Activated CD4-positive, CD25-positive, alpha-beta regulatory T cell (primary cell): ENCODE measurements around the gene PDK3.

Experiments used
- DNase-seq, 4 experiments: peaks; one replicate each; lab custom pipeline; 2025; lab: John Stamatoyannopoulos, UW

PDK3 gene

GRCh38 chrX:24464836-24465531 lies at the start of gene PDK3:
Gene PDK3, plus strand, starts transcription at chrX:24465286. Its CDS starts 170 bp downstream, at chrX:24465456.
- DNase-seq: peak; percentile 54 to 78 (median 70)

DNA sequence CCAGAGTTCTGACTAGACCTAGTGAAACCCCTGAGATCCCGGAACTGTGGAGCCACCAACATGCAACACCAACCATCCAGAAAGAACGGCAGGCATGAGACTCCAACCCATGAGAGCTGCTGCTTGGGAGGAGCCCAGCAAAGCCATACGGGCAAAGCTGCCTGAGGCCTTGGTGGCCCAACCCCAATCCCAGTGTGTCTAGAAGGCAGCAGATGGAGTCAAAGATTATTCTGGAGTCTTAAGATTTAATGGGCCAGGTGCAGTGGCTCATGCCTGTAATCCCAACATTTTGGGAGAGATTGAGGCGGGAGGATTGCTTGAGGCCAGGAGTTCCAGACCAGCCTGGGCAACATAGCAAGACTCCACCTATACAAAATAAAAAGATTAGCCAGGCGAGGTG lies 49.2 kb upstream of the PDK3 start:
- no peak for DNase-seq

- no peak for DNase-seq
These were observed 41.1 kb upstream of the PDK3 start for GRCh38 chrX:24423960-24424359.

- DNase-seq: no peak
These were observed 40.1 kb upstream of the PDK3 start for GRCh38 chrX:24424948-24425347.

GRCh38 chrX:24425806-24426205 lies 39.3 kb upstream of the PDK3 start:
- DNase-seq: no peak

- no peak for DNase-seq
These were observed 38.7 kb upstream of the PDK3 start for GRCh38 chrX:24426340-24426913.

- no peak for DNase-seq
These were observed 38.0 kb upstream of the PDK3 start for GRCh38 chrX:24426921-24427746.

GRCh38 chrX:24427747-24428019 lies 37.4 kb upstream of the PDK3 start:
- no peak for DNase-seq

GRCh38 chrX:24428516-24428915 lies 36.6 kb upstream of the PDK3 start:
- no peak for DNase-seq

DNA sequence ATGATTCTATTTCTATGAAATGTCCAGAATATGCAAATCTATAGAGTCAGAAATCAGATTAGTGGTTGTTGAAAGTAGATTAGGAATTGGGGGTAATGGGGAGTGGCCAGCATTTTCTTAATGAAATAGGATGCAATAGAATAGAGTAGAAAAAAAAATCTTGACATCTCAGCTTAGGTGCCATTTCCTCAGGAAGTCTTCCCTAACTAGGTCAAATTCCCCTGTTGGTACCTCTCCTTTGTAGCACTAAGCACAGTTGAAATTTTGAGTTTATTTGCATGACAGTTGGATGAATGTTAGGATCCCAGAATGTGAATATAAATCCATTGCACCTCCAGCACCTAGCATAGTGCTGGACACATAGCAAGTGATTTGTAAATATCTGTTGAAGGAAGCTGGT lies 30.0 kb upstream of the PDK3 start:
- DNase-seq: no peak

- no peak for DNase-seq
These were observed 21.2 kb upstream of the PDK3 start for GRCh38 chrX:24443918-24444317.

GRCh38 chrX:24444645-24445044 lies 20.4 kb upstream of the PDK3 start:
- no peak for DNase-seq

DNA sequence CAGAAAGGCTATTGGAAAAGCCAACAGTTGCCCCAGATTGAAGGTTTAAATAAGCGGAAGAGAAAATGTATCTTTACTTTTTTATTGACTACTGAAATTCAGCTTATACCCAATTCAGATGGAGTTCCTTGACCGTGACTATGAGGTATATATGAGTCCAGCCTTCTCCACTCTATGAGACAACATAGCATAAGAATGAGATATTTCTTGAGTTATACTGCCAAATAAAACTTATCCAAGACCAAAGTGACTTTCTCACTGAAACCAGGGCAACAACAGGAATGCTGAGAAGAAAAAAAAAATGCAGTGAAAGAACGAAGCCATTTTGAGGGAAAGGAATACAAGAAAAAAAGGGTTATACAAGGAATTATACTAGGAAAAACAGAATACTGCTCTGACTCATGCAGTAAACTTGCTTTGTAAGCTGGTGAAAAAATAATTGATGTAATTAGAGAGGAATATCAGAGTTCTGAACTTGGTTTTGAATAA lies 16.3 kb upstream of the PDK3 start:
- DNase-seq: no peak

- DNase-seq: no peak
These were observed 2.0 kb upstream of the PDK3 start for GRCh38 chrX:24463077-24463476.

- DNase-seq: no peak
These were observed 619 bp upstream of the PDK3 start for GRCh38 chrX:24464498-24464835.

GRCh38 chrX:24465532-24465865 lies 413 bp downstream of the PDK3 start:
- DNase-seq: peak in 1 of 4 experiments; percentile 2

DNA sequence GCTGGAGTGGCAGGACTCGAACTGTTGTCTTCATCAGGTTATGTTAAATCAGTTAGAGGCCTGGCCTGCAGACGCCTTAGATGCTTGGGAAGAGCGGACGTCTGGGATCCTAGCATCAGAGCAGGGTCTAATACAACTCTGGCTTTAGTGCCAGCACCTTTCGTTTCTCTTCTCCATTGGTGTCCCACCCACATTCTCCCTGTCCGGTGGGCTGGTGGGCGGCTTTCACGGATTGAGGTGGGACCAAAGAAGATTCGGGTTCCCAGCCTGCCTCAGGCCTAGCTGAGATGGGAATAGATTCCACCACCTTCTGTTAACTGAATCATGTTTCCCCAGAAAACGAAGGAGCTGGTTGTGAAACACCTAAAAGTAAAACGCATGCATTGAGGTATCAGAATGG lies 939 bp downstream of the PDK3 start:
- DNase-seq: no peak

GRCh38 chrX:24468245-24468644 lies 3.2 kb downstream of the PDK3 start:
- DNase-seq: no peak

DNA sequence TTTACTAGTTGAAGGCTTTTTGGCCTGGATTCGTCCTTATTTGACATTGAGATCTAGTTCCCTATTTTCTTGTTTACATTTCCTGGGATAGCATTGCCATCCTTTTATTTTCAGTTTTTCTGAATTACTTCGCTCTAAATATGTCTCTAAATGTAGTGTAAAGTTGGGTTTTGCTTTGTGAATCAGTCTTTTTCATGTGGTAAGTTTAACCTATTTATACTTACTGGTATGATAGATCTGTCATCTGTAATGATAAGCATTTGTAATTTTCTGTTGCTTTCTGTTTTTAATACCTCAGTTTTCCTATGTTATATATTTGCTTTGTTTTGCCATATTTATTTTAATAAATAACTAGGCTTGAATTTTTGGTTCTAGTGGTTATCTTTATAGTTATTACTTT lies 6.7 kb downstream of the PDK3 start:
- no peak for DNase-seq

- no peak for DNase-seq
These were observed 10.4 kb downstream of the PDK3 start for GRCh38 chrX:24475480-24475879.

- DNase-seq: no peak
These were observed 13.4 kb downstream of the PDK3 start for GRCh38 chrX:24478509-24478908.

- DNase-seq: peak; percentile 2 to 44 (median 19)
These were observed 14.8 kb downstream of the PDK3 start for GRCh38 chrX:24479924-24480323.

DNA sequence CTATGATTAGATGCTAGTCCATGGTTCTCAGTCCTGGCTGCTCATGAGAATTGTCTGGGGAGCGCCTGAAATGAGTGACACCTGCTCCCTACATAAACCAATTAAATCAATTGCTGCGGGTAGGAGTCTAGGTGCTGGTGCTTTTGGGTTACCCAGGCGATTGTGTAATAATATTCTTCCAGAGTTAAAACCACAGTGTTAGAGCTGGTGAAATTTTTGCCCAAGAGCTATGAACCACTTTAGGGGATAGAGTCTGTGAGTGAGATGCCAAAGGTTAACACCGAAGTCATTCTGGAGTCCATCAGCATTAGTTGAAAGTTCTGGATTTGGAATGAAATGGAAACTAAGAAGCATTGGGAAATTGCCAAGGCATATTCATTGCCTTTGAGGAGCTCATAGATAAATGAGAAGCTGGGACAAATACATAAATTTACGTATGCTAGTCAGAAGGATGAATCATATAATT lies 15.3 kb downstream of the PDK3 start:
- no peak for DNase-seq
